Limb (tissue), 2 donors: Measurements from ENCODE around the gene RAB4A.
"Not testable (repeated sequence)": the region's sequence is repeated elsewhere in the genome, so short reads cannot be mapped to it uniquely, and the experiment has no call there.

ENCODE experiments used
- DNase-seq, 2 donors: peaks; one replicate each; pipeline ENCODE4 v3.0.0-alpha.2; 2016; ENCODE audit errors: extremely low spot score in 2 of 2

Gene RAB4A

GRCh38 chr1:229271448-229272159 is 693 bp downstream of the RAB4A start:
- peak in 1 of 2 donors; percentile 15 for DNase-seq

- no peak for DNase-seq
Observed at GRCh38 chr1:229272164-229273158, 1.6 kb downstream of the RAB4A start.

GRCh38 chr1:229273507-229274232 is 2.8 kb downstream of the RAB4A start:
- no peak for DNase-seq

GRCh38 chr1:229275005-229275404 is 4.1 kb downstream of the RAB4A start:
- no peak for DNase-seq

GRCh38 chr1:229278120-229278741 is 7.3 kb downstream of the RAB4A start:
- no peak for DNase-seq

- DNase-seq = no peak
Observed at GRCh38 chr1:229279242-229279641, 8.3 kb downstream of the RAB4A start.

- no peak for DNase-seq
Observed at GRCh38 chr1:229280037-229280828, 9.3 kb downstream of the RAB4A start.

- DNase-seq = no peak
Observed at GRCh38 chr1:229280921-229281320, 10.0 kb downstream of the RAB4A start.

- DNase-seq = no peak
Observed at GRCh38 chr1:229281339-229281926, 10.5 kb downstream of the RAB4A start.

- DNase-seq = no peak
Observed at GRCh38 chr1:229282295-229282823, 11.4 kb downstream of the RAB4A start.

GRCh38 chr1:229283183-229283611 is 12.3 kb downstream of the RAB4A start:
- no peak for DNase-seq

GRCh38 chr1:229284887-229285286 is 14.0 kb downstream of the RAB4A start:
- DNase-seq = no peak

- DNase-seq = no peak
Observed at GRCh38 chr1:229285440-229285839, 14.5 kb downstream of the RAB4A start.

GRCh38 chr1:229286099-229286766 is 15.3 kb downstream of the RAB4A start:
- DNase-seq = no peak

GRCh38 chr1:229287267-229287666 is 16.4 kb downstream of the RAB4A start:
- no peak for DNase-seq

GRCh38 chr1:229288516-229288915 is 17.6 kb downstream of the RAB4A start:
- no peak for DNase-seq

- DNase-seq = not testable (repeated sequence)
Observed at GRCh38 chr1:229291686-229292085, 20.8 kb downstream of the RAB4A start.

- DNase-seq = no peak
Observed at GRCh38 chr1:229293528-229294204, 22.8 kb downstream of the RAB4A start.

GRCh38 chr1:229295745-229296144 is 24.8 kb downstream of the RAB4A start:
- no peak for DNase-seq
